Measurements from ENCODE around the gene LRRFIP1.
A peak's percentile ranks its signal among the peaks of the same experiment; 100 is the strongest.
"Not testable (repeated sequence)": the region's sequence is repeated elsewhere in the genome, so short reads cannot be mapped to it uniquely, and the experiment has no call there.

Gene LRRFIP1

GRCh38 chr2:237743561-237744269 lies 116.3 kb downstream of the LRRFIP1 start:
- peak overlapping the region in 1 of 2 donors; percentile 43 for H3K27ac ChIP-seq (ENCODE audit: low read depth in 2 of 2, low read length in 2 of 2)
- H3K9ac ChIP-seq (ENCODE audit: low read depth in 1 of 2, low read length in 2 of 2): no peak overlapping the region
- H3K36me3 ChIP-seq (ENCODE audit: control insufficient read depth in 2 of 2, insufficient read depth in 2 of 2, low read length in 2 of 2): peaks cover 8 to 17% of the 10 kb centered on the region in 2 donors
- H3K4me1 ChIP-seq (ENCODE audit: control insufficient read depth in 2 of 2, insufficient read depth in 2 of 2, low read length in 2 of 2): peaks cover 22 to 23% of the 10 kb centered on the region in 2 donors
- H3K27me3 ChIP-seq (ENCODE audit: control insufficient read depth in 2 of 2, insufficient read depth in 2 of 2, low read length in 2 of 2): no peaks in the 10 kb centered on the region
- no peak overlapping the region for H3K4me3 ChIP-seq (ENCODE audit: low read length in 2 of 2)
- H3K9me3 ChIP-seq (ENCODE audit: control insufficient read depth in 2 of 2, low read length in 2 of 2): no peaks in the 10 kb centered on the region

- Histone ChIP-seq H3K36me3 (ENCODE audit: control insufficient read depth in 2 of 2, insufficient read depth in 2 of 2, low read length in 2 of 2) (peaks cover 13 to 22% of the 10 kb centered on the region in 2 donors), H3K27me3 (ENCODE audit: control insufficient read depth in 2 of 2, insufficient read depth in 2 of 2, low read length in 2 of 2) (no peaks in the 10 kb centered on the region), H3K9me3 (ENCODE audit: control insufficient read depth in 2 of 2, low read length in 2 of 2) (no peaks in the 10 kb centered on the region), H3K9ac (ENCODE audit: low read depth in 1 of 2, low read length in 2 of 2) (no peak overlapping the region), H3K27ac (ENCODE audit: low read depth in 2 of 2, low read length in 2 of 2) (no peak overlapping the region), H3K4me3 (ENCODE audit: low read length in 2 of 2) (no peak overlapping the region), H3K4me1 (ENCODE audit: control insufficient read depth in 2 of 2, insufficient read depth in 2 of 2, low read length in 2 of 2) (peaks cover 22 to 23% of the 10 kb centered on the region in 2 donors)
Observed at GRCh38 chr2:237744270-237744612, 116.9 kb downstream of the LRRFIP1 start.

- H3K9ac ChIP-seq (ENCODE audit: low read depth in 1 of 2, low read length in 2 of 2): no peak overlapping the region
- no peaks in the 10 kb centered on the region for H3K9me3 ChIP-seq (ENCODE audit: control insufficient read depth in 2 of 2, low read length in 2 of 2)
- H3K27ac ChIP-seq (ENCODE audit: low read depth in 2 of 2, low read length in 2 of 2): no peak overlapping the region
- peaks cover 22 to 23% of the 10 kb centered on the region in 2 donors for H3K4me1 ChIP-seq (ENCODE audit: control insufficient read depth in 2 of 2, insufficient read depth in 2 of 2, low read length in 2 of 2)
- peaks cover 17 to 27% of the 10 kb centered on the region in 2 donors for H3K36me3 ChIP-seq (ENCODE audit: control insufficient read depth in 2 of 2, insufficient read depth in 2 of 2, low read length in 2 of 2)
- no peak overlapping the region for H3K4me3 ChIP-seq (ENCODE audit: low read length in 2 of 2)
- H3K27me3 ChIP-seq (ENCODE audit: control insufficient read depth in 2 of 2, insufficient read depth in 2 of 2, low read length in 2 of 2): no peaks in the 10 kb centered on the region
Observed at GRCh38 chr2:237744613-237745249, 117.3 kb downstream of the LRRFIP1 start.

GRCh38 chr2:237745250-237745613 lies 117.8 kb downstream of the LRRFIP1 start:
- no peak overlapping the region for H3K27ac ChIP-seq (ENCODE audit: low read depth in 2 of 2, low read length in 2 of 2)
- H3K4me1 ChIP-seq (ENCODE audit: control insufficient read depth in 2 of 2, insufficient read depth in 2 of 2, low read length in 2 of 2): peaks cover 22 to 23% of the 10 kb centered on the region in 2 donors

GRCh38 chr2:237746302-237747080 lies 119.1 kb downstream of the LRRFIP1 start:
- Histone ChIP-seq H3K4me1 (ENCODE audit: control insufficient read depth in 2 of 2, insufficient read depth in 2 of 2, low read length in 2 of 2) (peaks cover 18 to 22% of the 10 kb centered on the region in 2 donors), H3K9ac (ENCODE audit: low read depth in 1 of 2, low read length in 2 of 2) (no peak overlapping the region), H3K27me3 (ENCODE audit: control insufficient read depth in 2 of 2, insufficient read depth in 2 of 2, low read length in 2 of 2) (no peaks in the 10 kb centered on the region), H3K9me3 (ENCODE audit: control insufficient read depth in 2 of 2, low read length in 2 of 2) (no peaks in the 10 kb centered on the region), H3K27ac (ENCODE audit: low read depth in 2 of 2, low read length in 2 of 2) (no peak overlapping the region), H3K36me3 (ENCODE audit: control insufficient read depth in 2 of 2, insufficient read depth in 2 of 2, low read length in 2 of 2) (peaks cover 30 to 38% of the 10 kb centered on the region in 2 donors), H3K4me3 (ENCODE audit: low read length in 2 of 2) (no peak overlapping the region)

More at GRCh38 chr2:237745250-237745613, 117.8 kb downstream of the LRRFIP1 start:
- no peaks in the 10 kb centered on the region for H3K27me3 ChIP-seq (ENCODE audit: control insufficient read depth in 2 of 2, insufficient read depth in 2 of 2, low read length in 2 of 2)
- H3K4me3 ChIP-seq (ENCODE audit: low read length in 2 of 2): no peak overlapping the region
- no peak overlapping the region for H3K9ac ChIP-seq (ENCODE audit: low read depth in 1 of 2, low read length in 2 of 2)
- peaks cover 21 to 29% of the 10 kb centered on the region in 2 donors for H3K36me3 ChIP-seq (ENCODE audit: control insufficient read depth in 2 of 2, insufficient read depth in 2 of 2, low read length in 2 of 2)
- no peaks in the 10 kb centered on the region for H3K9me3 ChIP-seq (ENCODE audit: control insufficient read depth in 2 of 2, low read length in 2 of 2)

GRCh38 chr2:237747189-237747588 lies 119.8 kb downstream of the LRRFIP1 start:
- Histone ChIP-seq H3K36me3 (ENCODE audit: control insufficient read depth in 2 of 2, insufficient read depth in 2 of 2, low read length in 2 of 2) (peaks cover 35 to 43% of the 10 kb centered on the region in 2 donors), H3K4me3 (ENCODE audit: low read length in 2 of 2) (no peak overlapping the region), H3K27ac (ENCODE audit: low read depth in 2 of 2, low read length in 2 of 2) (no peak overlapping the region), H3K9ac (ENCODE audit: low read depth in 1 of 2, low read length in 2 of 2) (no peak overlapping the region), H3K9me3 (ENCODE audit: control insufficient read depth in 2 of 2, low read length in 2 of 2) (no peaks in the 10 kb centered on the region), H3K27me3 (ENCODE audit: control insufficient read depth in 2 of 2, insufficient read depth in 2 of 2, low read length in 2 of 2) (no peaks in the 10 kb centered on the region), H3K4me1 (ENCODE audit: control insufficient read depth in 2 of 2, insufficient read depth in 2 of 2, low read length in 2 of 2) (peaks cover 17 to 21% of the 10 kb centered on the region in 2 donors)

- no peaks in the 10 kb centered on the region for H3K27me3 ChIP-seq (ENCODE audit: control insufficient read depth in 2 of 2, insufficient read depth in 2 of 2, low read length in 2 of 2)
- H3K9me3 ChIP-seq (ENCODE audit: control insufficient read depth in 2 of 2, low read length in 2 of 2): no peaks in the 10 kb centered on the region
- H3K4me3 ChIP-seq (ENCODE audit: low read length in 2 of 2): no peak overlapping the region
- H3K36me3 ChIP-seq (ENCODE audit: control insufficient read depth in 2 of 2, insufficient read depth in 2 of 2, low read length in 2 of 2): peaks cover 51% of the 10 kb centered on the region in 2 donors
- no peak overlapping the region for H3K9ac ChIP-seq (ENCODE audit: low read depth in 1 of 2, low read length in 2 of 2)
- H3K4me1 ChIP-seq (ENCODE audit: control insufficient read depth in 2 of 2, insufficient read depth in 2 of 2, low read length in 2 of 2): peaks cover 5 to 7% of the 10 kb centered on the region in 2 donors
- no peak overlapping the region for H3K27ac ChIP-seq (ENCODE audit: low read depth in 2 of 2, low read length in 2 of 2)
Observed at GRCh38 chr2:237749002-237749401, 121.6 kb downstream of the LRRFIP1 start.

- Histone ChIP-seq H3K9me3 (ENCODE audit: control insufficient read depth in 2 of 2, low read length in 2 of 2) (no peaks in the 10 kb centered on the region), H3K36me3 (ENCODE audit: control insufficient read depth in 2 of 2, insufficient read depth in 2 of 2, low read length in 2 of 2) (peaks cover 56 to 60% of the 10 kb centered on the region in 2 donors), H3K4me3 (ENCODE audit: low read length in 2 of 2) (no peak overlapping the region)
Observed at GRCh38 chr2:237749961-237750360, 122.6 kb downstream of the LRRFIP1 start.

GRCh38 chr2:237750441-237750840 lies 123.1 kb downstream of the LRRFIP1 start:
- H3K4me1 ChIP-seq (ENCODE audit: control insufficient read depth in 2 of 2, insufficient read depth in 2 of 2, low read length in 2 of 2); H3K27me3 ChIP-seq (ENCODE audit: control insufficient read depth in 2 of 2, insufficient read depth in 2 of 2, low read length in 2 of 2); H3K4me3 ChIP-seq (ENCODE audit: low read length in 2 of 2); H3K9me3 ChIP-seq (ENCODE audit: control insufficient read depth in 2 of 2, low read length in 2 of 2); H3K9ac ChIP-seq (ENCODE audit: low read depth in 1 of 2, low read length in 2 of 2); H3K27ac ChIP-seq (ENCODE audit: low read depth in 2 of 2, low read length in 2 of 2): not testable (repeated sequence)
- peaks cover 61 to 64% of the 10 kb centered on the region in 2 donors for H3K36me3 ChIP-seq (ENCODE audit: control insufficient read depth in 2 of 2, insufficient read depth in 2 of 2, low read length in 2 of 2)

More at GRCh38 chr2:237749961-237750360, 122.6 kb downstream of the LRRFIP1 start:
- no peaks in the 10 kb centered on the region for H3K27me3 ChIP-seq (ENCODE audit: control insufficient read depth in 2 of 2, insufficient read depth in 2 of 2, low read length in 2 of 2)
- no peak overlapping the region for H3K9ac ChIP-seq (ENCODE audit: low read depth in 1 of 2, low read length in 2 of 2)
- H3K4me1 ChIP-seq (ENCODE audit: control insufficient read depth in 2 of 2, insufficient read depth in 2 of 2, low read length in 2 of 2): peaks cover 0 to under 1% of the 10 kb centered on the region in 2 donors
- H3K27ac ChIP-seq (ENCODE audit: low read depth in 2 of 2, low read length in 2 of 2): no peak overlapping the region

- no peak overlapping the region for H3K4me3 ChIP-seq (ENCODE audit: low read length in 2 of 2)
- no peaks in the 10 kb centered on the region for H3K9me3 ChIP-seq (ENCODE audit: control insufficient read depth in 2 of 2, low read length in 2 of 2)
- no peaks in the 10 kb centered on the region for H3K4me1 ChIP-seq (ENCODE audit: control insufficient read depth in 2 of 2, insufficient read depth in 2 of 2, low read length in 2 of 2)
- no peak overlapping the region for H3K27ac ChIP-seq (ENCODE audit: low read depth in 2 of 2, low read length in 2 of 2)
- H3K9ac ChIP-seq (ENCODE audit: low read depth in 1 of 2, low read length in 2 of 2): no peak overlapping the region
- H3K36me3 ChIP-seq (ENCODE audit: control insufficient read depth in 2 of 2, insufficient read depth in 2 of 2, low read length in 2 of 2): peaks cover 59 to 76% of the 10 kb centered on the region in 2 donors
- no peaks in the 10 kb centered on the region for H3K27me3 ChIP-seq (ENCODE audit: control insufficient read depth in 2 of 2, insufficient read depth in 2 of 2, low read length in 2 of 2)
Observed at GRCh38 chr2:237752761-237753165, 125.4 kb downstream of the LRRFIP1 start.
